WTC11 (cell line): ENCODE measurements around the gene ADGRE1.

Experiments used
- AFF4 ChIP-seq: sonication (generic); formaldehyde crosslinking; IDR thresholded peaks from 2 replicates; pipeline ENCODE4 v1.8.1; 2023; ENCODE audit warnings: mild to moderate bottlenecking, missing genetic modification reagents, borderline replicate concordance
- ATF2 ChIP-seq: sonication (generic); formaldehyde crosslinking; IDR thresholded peaks from 2 replicates; pipeline ENCODE4 v1.8.1; 2022; ENCODE audit warnings: low read depth, missing genetic modification reagents, borderline replicate concordance
- E2F4 ChIP-seq: sonication (generic); formaldehyde crosslinking; IDR thresholded peaks from 2 replicates; pipeline ENCODE4 v1.8.1; 2022; ENCODE audit warnings: low read depth, mild to moderate bottlenecking, moderate library complexity, missing genetic modification reagents, borderline replicate concordance
- NFE2L1 ChIP-seq: sonication (generic); formaldehyde crosslinking; IDR thresholded peaks from 2 replicates; pipeline ENCODE4 v1.8.1; 2023; ENCODE audit warnings: missing genetic modification reagents
- TEAD1 ChIP-seq: sonication (generic); formaldehyde crosslinking; IDR thresholded peaks from 2 replicates; pipeline ENCODE4 v1.8.0; 2022; ENCODE audit warnings: mild to moderate bottlenecking, missing genetic modification reagents

GRCh38 chr19:6849876-6850275 is 37.5 kb upstream of the ADGRE1 start:
- TF ChIP-seq TEAD1 (no peak), NFE2L1 (CRISPR knock-in tag) (no peak), E2F4 (CRISPR knock-in tag) (no peak), ATF2 (CRISPR knock-in tag) (no peak), AFF4 (CRISPR knock-in tag) (no peak)
